ENCODE measurements around the gene PTGDR2.
"Not testable (repeated sequence)": the region's sequence is repeated elsewhere in the genome, so short reads cannot be mapped to it uniquely, and the experiment has no call there.

Gene PTGDR2

GRCh38 chr11:60841797-60842667 lies 13.7 kb downstream of the PTGDR2 start, which contains the start of gene CCDC86:
CCDC86 (plus strand) TSS chr11:60842113; CDS start chr11:60842125, 12 bp downstream.
- DNase-seq, result peak; percentile 98

GRCh38 chr11:60840470-60841430 lies 15.0 kb downstream of the PTGDR2 start:
- no peak for DNase-seq

DNA sequence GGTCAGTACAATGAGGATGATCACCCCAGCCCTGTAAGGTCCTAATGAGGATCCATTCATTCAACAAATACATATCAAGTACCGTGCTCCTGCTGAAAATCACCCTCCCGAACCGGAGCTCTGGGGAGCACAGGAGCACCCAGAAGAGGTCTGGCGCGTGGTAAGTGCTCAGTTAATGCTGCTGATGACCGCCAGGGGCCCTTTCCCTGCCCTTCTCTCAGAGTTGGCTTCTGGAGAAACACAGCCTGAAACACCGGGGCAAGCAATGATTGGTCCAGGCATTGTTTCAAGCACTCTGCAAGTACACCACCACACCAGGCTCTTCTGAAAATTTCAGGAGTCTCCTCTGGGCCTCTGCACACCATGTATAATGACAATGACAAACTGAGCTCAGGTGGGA lies 17.6 kb downstream of the PTGDR2 start:
- DNase-seq, result no peak

- DNase-seq, result no peak
Observed at GRCh38 chr11:60836866-60837515, 18.8 kb downstream of the PTGDR2 start.

- DNase-seq, result no peak
Observed at GRCh38 chr11:60835534-60835846, 20.3 kb downstream of the PTGDR2 start.

GRCh38 chr11:60834742-60835533 lies 20.8 kb downstream of the PTGDR2 start:
- DNase-seq, result no peak

GRCh38 chr11:60831501-60832079 lies 24.2 kb downstream of the PTGDR2 start:
- no peak for DNase-seq

DNA sequence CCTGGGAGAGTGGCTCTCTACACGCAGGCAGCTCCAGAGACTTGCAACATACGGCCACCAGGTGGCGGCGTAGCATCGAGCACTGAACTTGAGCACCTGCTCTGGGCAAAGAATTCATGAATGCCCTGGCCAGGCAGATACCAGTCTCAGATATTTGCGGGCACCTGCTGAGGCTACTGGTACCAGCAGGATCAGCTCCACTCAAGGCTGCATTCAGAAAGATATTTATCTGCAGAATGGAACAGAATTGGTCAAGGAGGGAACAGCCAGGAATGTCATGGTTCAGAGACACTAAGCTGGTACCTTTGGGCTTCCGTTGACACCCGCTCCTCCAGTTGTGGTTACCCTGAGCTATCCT lies 24.6 kb downstream of the PTGDR2 start:
- DNase-seq, result peak; percentile 77

DNA sequence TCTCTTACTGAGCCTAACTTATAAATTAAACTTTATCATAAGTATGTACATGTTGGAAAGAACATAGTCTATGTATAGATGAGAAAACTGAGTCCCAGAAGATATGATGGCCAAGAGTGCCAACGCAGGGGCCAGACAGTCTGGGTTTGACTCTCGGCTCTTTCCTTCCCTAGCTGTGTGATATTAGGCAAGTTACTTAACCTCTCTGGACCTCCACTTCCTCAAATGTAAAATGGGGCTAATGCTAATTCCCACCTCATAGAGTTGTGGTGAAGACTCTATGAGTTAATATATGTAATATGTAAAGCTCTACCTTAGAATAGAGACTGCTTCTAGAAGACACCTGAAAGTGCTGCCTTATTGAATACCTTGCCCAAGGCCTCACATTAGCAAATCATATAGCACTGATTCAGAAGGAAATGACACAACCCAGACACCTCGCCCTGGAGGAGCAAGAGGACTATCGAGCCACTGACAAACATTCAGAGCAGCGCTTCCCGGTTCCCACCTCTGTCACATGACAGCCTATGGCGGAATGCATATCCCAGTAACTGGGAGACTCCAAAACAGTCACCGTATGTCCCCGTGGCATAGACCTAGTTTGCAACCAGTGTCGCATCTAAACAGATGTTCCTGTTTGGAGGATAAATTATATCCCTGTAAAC lies 25.1 kb downstream of the PTGDR2 start:
- no peak for DNase-seq

DNA sequence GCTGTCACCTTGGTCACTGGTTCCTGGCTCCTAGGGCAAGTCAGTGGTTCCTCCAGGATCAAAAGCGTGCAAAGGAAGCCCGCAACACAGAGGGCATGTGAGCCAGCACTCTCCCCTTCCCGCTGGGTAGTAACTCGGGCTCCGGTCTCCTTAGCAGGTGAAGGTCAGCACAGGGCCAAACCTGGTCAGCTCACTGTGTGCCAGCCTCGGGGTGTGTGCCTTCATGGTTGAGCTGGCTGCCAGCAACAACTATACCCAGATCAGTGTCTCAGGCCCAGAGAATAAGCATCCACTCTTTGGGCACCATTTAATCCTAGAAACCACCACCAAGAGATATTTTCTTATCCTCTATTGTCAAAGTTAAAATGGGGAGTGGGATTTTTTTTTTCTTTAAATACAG lies 30.0 kb downstream of the PTGDR2 start:
- DNase-seq, result no peak

GRCh38 chr11:60825118-60825517 lies 30.6 kb downstream of the PTGDR2 start:
- no peak for DNase-seq

- not testable (repeated sequence) for DNase-seq
Observed at GRCh38 chr11:60823745-60824306, 31.9 kb downstream of the PTGDR2 start.

DNA sequence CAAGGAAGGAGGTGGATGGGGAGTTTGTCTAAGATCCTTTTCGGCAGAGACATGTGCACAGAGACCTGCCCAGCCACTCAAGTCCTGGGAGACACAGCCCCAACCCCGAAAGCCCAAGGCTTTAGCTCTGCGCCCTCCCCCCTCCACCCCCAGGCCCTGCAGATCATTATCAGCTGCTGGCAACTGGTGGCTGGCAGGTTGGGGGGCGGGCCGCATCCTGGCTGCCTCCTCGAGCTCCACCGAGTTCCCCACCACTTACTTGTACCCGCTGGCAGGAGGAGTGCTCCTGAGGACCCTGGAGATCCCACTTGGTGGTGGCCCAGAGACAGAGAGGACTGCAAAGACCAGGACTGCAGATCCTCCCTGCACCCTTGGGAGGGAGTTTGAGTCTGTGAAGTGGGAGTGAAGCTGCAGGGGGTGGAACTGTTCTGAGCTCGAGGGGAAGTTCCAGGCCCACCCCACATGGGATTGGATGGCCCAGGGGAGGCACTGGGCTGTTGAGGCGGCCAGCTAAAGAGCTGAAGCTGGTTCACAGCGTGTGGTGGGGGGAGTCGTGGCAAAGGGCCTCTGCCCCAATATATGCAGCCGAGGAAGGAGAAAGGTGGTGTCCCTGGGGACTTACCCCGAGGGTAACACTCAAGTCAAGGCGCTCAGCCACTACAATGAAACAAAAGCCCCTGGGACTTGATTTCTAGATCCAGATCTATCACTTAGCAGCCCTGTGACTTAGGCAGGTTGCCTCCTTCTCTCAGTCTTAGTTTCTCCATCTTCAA lies 33.7 kb downstream of the PTGDR2 start:
- no peak for DNase-seq

GRCh38 chr11:60818057-60818456 lies 37.7 kb downstream of the PTGDR2 start:
- no peak for DNase-seq

DNA sequence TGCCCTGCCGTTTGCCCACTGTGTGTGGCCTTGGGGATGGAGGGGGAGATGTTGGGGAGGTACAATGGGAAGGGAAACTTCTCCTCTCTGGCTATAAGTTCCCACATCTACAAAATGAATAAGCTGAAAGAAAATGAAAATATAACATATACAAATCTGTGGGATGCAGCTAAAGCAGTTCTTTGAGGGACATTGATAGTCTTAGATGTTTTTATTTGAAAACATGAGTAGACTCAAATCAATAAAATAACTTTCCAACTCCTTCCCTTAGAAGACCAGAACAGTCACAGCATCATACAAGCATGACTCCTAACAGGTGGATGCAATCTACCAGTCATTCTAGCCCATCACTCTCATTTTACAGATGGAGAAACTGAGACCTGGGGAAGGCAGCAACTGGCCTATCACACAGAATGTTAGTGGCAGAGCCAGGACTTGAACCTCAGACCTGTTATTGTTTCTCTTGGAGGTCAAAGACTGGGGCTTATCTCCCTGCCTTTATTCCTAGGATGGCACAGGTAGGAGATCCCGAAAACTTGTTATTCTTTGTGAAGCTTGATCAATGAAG lies 39.1 kb downstream of the PTGDR2 start:
- DNase-seq, result no peak

- DNase-seq, result no peak
Observed at GRCh38 chr11:60814112-60814511, 41.6 kb downstream of the PTGDR2 start.

GRCh38 chr11:60813324-60813723 lies 42.4 kb downstream of the PTGDR2 start:
- no peak for DNase-seq

- no peak for DNase-seq
Observed at GRCh38 chr11:60810569-60810968, 45.2 kb downstream of the PTGDR2 start.

DNA sequence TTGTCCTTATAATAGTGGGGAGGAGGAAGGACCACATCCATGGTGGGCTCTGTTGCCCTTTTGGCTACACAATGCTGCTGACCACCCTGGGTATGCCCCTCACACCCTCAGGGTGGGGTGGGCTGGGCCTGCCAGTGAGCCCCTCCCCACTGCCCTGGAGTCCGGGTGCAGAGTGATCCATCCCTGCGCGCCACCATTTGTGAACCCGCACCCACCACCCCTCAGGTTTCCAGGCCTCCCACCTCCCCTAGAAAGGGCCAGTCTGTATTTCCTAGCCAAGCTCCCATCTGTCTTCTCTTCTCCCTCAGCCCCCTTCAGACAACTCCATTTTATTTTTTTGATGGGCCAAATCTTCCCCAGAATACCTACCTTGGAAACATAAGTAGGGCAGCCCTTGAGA lies 45.6 kb downstream of the PTGDR2 start:
- DNase-seq, result no peak

DNA sequence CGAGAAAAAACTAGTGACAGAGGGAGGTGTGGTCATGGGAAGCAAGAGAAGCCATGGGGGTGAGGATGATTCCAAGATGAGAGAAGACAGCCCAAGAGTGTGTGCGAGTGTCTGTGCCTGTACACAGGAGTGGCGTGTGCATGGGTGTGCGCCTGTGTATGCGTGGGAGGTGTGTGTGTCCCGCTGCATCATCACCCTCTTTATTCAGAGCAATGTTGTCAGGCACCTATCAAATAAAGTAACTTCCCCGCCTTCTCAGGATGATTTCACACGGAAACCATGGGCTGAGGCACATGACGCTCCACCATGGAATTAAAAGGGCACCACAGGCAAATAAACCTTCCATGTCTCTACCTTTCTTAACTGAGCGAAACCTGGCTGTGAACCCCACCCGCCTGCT lies 46.1 kb downstream of the PTGDR2 start:
- DNase-seq, result no peak

All from CD4-positive, alpha-beta T cell treated with Interleukin-21 for 1 hour (primary cell).